GM21381 (cell line): ENCODE results near the gene MROH2B.

ENCODE experiments used
- ATAC-seq: cut with Tn5 transposase; IDR thresholded peaks from one replicate; pipeline ENCODE4 v1.9.1; 2021; ENCODE audit warnings: mild to moderate bottlenecking, moderate library complexity; ENCODE audit not compliant: unreplicated experiment

MROH2B gene

DNA sequence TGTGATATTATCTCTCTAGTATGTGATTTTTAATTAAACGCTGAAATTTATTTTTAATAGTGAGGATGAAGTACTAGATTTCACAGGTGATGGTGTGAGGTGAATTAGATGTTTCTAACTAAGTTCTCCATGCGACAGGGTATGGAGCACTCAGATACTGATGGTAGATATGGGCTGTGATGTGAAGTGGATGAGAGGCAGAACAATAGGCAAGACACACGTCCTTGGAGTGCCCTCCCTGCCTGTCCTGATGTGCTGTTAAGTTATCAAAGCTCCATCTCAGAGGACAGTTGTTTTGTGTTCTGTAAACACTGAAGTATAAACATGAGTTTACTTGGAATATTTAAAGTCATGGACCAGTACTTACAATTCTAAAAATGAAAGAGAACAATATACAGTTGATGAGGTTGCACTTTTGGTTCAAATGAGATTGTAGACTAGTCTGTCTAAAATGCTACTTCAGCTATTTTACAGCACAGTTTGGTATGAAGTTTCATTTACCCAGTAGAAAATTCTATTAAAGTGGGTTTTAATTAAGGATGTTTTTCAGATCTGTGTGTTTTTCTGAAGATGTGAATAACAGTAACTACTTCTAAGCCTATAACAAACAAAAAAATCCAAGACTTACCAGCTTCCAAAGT is 97.7 kb downstream of the MROH2B start:
- ATAC-seq = no peak

DNA sequence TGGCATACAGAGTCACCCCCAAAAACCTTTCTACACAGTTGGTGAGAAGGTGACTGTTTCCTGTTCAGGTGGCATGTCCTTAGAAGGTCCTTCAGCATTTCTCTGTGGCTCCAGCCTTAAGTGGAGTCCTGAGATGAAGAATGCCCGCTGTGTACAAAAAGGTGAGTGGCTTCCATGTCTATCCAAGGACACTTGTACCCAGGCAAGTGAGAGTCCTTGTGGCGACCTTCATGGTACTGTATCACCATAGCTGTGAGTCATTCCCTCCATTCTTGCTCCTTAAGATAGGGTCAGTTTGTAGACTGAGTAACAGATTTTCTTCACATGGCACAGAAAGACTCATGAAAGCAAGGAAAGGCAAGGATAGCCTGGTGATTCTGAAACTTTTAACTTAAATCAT is 98.7 kb downstream of the MROH2B start:
- ATAC-seq = no peak

DNA sequence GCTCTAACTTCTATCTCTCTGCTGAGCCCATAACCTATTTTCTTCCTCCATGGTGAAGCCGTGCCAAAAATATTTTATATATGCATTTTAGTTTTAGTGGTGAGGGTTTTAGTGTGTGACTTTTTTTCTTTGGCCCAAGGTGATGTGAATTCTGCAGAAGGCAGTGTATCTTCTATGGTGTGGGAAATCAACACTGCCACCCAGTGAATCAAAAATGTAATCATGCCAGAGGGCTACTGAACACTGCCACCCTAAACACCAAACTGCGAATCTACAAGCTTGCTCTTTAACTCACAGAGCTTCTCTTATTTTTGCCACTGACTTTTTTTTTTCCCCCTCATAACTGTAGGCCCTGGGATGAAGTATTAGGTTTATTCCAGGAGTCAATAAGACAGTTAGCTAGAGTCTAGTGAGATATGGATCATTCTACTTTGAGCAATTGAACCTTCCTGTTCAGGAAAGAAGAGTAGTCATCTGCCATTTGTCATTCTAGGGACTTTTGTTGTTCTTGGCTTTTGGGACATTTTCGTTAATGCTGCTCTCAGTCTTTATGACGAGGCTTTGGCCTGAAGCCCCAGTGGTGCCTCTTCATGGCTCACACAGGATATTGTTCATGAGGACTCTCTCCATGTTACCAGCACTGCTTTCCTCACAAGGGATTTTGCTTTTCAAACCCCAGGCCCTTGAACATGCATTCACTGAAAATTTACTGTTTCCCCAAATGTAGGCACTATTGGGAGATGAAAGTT is 108.8 kb downstream of the MROH2B start:
- ATAC-seq = no peak

DNA sequence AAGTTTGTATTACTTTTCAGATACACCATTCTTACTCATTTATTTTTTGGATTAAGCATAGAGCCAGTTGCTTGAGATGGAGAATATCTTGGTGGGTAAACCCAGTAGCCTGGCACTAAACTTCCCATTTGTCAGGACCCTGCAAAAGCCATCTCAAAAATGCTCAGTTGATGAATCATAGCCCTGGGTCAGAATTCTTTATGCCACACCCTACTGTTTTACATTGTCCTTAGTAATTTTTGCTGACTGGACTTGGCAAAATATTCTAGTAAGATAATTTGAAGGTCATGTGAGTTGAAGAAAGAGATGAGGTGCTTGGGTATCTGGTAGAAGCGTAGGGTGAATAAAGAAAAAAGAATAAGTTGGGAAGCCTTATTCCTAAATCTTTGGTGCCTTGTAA is 111.1 kb downstream of the MROH2B start:
- no peak for ATAC-seq

DNA sequence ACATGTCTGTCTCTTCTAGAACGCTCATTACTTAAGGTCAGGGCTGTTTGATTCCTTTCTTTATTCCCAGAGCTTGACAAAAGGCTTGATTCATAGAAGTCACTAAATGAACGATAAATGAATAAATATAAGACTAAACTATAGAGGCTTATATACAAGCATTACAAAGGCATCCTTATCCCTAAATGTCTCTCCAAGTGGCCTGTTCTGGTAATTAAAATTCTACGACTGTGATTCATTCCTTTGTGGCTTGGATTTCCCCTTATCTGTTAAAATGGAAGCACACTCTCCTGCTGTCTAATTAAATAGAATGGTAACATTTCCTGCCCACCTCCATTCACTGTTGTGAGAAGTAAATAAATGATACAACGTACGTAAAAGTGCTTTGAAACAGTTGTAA is 112.3 kb downstream of the MROH2B start:
- ATAC-seq = no peak

DNA sequence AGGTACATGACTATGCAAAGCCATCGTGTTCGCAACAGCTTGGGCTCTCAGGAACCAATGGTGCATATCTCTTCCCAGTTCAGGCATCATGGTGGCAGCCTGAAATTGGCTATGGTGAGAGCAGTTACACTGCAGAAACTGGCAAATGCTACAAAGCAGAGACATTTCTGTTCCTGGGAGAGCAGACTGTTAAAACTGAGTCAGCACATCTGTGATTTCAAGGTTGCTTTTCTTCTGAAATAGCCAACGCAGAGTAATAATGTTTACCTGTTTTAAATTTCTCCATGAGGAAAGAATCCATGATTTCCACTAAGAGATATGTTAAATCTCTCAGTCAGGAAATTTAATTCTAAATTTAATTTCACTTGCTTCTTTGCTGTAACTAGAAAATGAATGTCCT is 114.1 kb downstream of the MROH2B start:
- ATAC-seq = no peak

DNA sequence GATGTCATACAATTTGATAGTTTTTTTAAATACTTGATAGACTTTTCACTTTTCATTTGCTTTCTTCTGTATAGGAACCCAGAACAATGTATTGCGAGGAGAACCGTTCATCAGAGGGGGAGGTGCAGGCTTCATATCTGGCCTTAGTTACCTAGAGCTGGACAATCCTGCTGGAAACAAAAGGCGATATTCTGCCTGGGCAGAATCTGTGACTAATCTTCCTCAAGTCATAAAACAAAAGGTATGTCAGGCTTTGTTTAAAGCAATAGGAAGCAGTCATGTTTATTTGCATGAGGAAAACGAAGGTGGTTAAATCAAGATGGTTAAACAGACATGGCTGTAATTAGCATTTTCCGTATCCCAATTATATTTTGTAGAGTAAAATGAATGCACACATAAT is 115.8 kb downstream of the MROH2B start:
- ATAC-seq = no peak
